Left ventricle myocardium inferior (tissue), 1 donor: ENCODE results near the gene TUBGCP6. TPM values are rescaled to one million over a fixed set of nuclear protein-coding genes. Genes with fewer than 3 reads are reported as not detected.

Source experiments
- DNase-seq: peaks from one replicate; pipeline ENCODE4 v3.0.0-alpha.2; 2020
- H3K27ac ChIP-seq: fragments of 200-600 bp; replicated peaks from 2 replicates; pipeline ENCODE4 v1.8.0; 2021
- H3K27me3 ChIP-seq: fragments of 200-600 bp; 2 replicates; pipeline ENCODE4 v1.8.0; 2021; ENCODE audit warnings: low read depth
- H3K36me3 ChIP-seq: fragments of 200-600 bp; 2 replicates; pipeline ENCODE4 v1.8.0; 2021
- H3K4me1 ChIP-seq: fragments of 200-600 bp; 2 replicates; pipeline ENCODE4 v1.8.0; 2021
- H3K4me3 ChIP-seq: fragments of 200-600 bp; 2 replicates; pipeline ENCODE4 v1.8.0; 2021; ENCODE audit warnings: mild to moderate bottlenecking, moderate library complexity
- H3K9me3 ChIP-seq: fragments of 200-600 bp; replicated peaks from 2 replicates; pipeline ENCODE4 v1.8.0; 2021
- CTCF ChIP-seq: fragments of 200-600 bp; IDR thresholded peaks from 2 replicates; pipeline ENCODE4 v1.8.0; 2021; ENCODE audit warnings: antibody characterized with exemption, mild to moderate bottlenecking, borderline replicate concordance
- intact Hi-C: fragments of 100-400 bp; cut with micrococcal nuclease; formaldehyde crosslinking; loops from one replicate; pipeline ENCODE4 v1.11.0; 2022
- total RNA-seq: library from RNA; stranded (reverse); fragmentation: NEBNext Ultra II Directional; extraction: Animal tissue kit (Norgen Biotek cat#: 25700); gene quantifications from one replicate; pipeline ENCODE4 v1.2.1, GENCODE V29; 2021
- donor health status: DM: no; HTN: yes; CAD: no; lungs with severe emphysema.

The TUBGCP6 gene
- total RNA-seq, 1 donor from 2014 or later = 18.3 TPM

- Histone ChIP-seq H3K4me3 (no peak overlapping the region), H3K27me3 (no peaks in the 10 kb centered on the region), H3K36me3 (peaks cover 85% of the 10 kb centered on the region), H3K9me3 (no peaks in the 10 kb centered on the region), H3K27ac (no peak overlapping the region), H3K4me1 (peaks cover 30% of the 10 kb centered on the region)
- no peak for TF ChIP-seq CTCF
- intact Hi-C loops = no loop called here
- no peak for DNase-seq
Measured at GRCh38 chr22:50217543-50218152, 27.2 kb downstream of the TUBGCP6 start.

GRCh38 chr22:50216684-50217520, 27.9 kb downstream of the TUBGCP6 start:
- Histone ChIP-seq H3K4me3 (no peak overlapping the region), H3K9me3 (no peaks in the 10 kb centered on the region), H3K27me3 (no peaks in the 10 kb centered on the region), H3K36me3 (peaks cover 85% of the 10 kb centered on the region), H3K4me1 (peaks cover 30% of the 10 kb centered on the region), H3K27ac (no peak overlapping the region)
- intact Hi-C loops = no loop called here
- TF ChIP-seq CTCF = no peak
- no peak for DNase-seq

GRCh38 chr22:50216055-50216683, 28.7 kb downstream of the TUBGCP6 start:
- no peak for TF ChIP-seq CTCF
- Histone ChIP-seq H3K27ac (no peak overlapping the region), H3K9me3 (no peaks in the 10 kb centered on the region), H3K36me3 (peaks cover 85% of the 10 kb centered on the region), H3K4me1 (peaks cover 30% of the 10 kb centered on the region), H3K27me3 (no peaks in the 10 kb centered on the region), H3K4me3 (no peak overlapping the region)
- no peak for DNase-seq
- intact Hi-C loops = no loop called here

GRCh38 chr22:50215297-50216054, 29.3 kb downstream of the TUBGCP6 start:
- Histone ChIP-seq H3K27ac (no peak overlapping the region), H3K9me3 (no peaks in the 10 kb centered on the region), H3K27me3 (no peaks in the 10 kb centered on the region), H3K36me3 (peaks cover 85% of the 10 kb centered on the region), H3K4me1 (peaks cover 30% of the 10 kb centered on the region), H3K4me3 (no peak overlapping the region)
- no peak for DNase-seq
- intact Hi-C loops = no loop called here
- TF ChIP-seq CTCF = no peak

- H3K4me3 ChIP-seq = no peak overlapping the region
Measured at GRCh38 chr22:50213263-50213662, 31.6 kb downstream of the TUBGCP6 start.

More at GRCh38 chr22:50213263-50213662, 31.6 kb downstream of the TUBGCP6 start:
- Histone ChIP-seq H3K27me3 (no peaks in the 10 kb centered on the region), H3K27ac (no peak overlapping the region), H3K9me3 (no peaks in the 10 kb centered on the region), H3K4me1 (peaks cover 20% of the 10 kb centered on the region), H3K36me3 (peaks cover 88% of the 10 kb centered on the region)
- intact Hi-C loops = no loop called here
- DNase-seq = no peak
- no peak for TF ChIP-seq CTCF
